Measurements from ENCODE around the gene RREB1. TPM values are rescaled to one million over a fixed set of nuclear protein-coding genes. Genes with fewer than 3 reads are reported as not detected.

Gene RREB1
- total RNA-seq, 1 donor from 2014 or later: 57.2 TPM

GRCh38 chr6:7124636-7125035, 16.9 kb downstream of the RREB1 start:
- peaks cover 44% of the 10 kb centered on the region for H3K4me1 ChIP-seq
- H3K27me3 ChIP-seq: no peaks in the 10 kb centered on the region
- intact Hi-C loops (cut with DNase I): no loop called here
- no peak for DNase-seq (ENCODE audit: extremely low spot score in 2 of 2)
- H3K4me3 ChIP-seq: no peak overlapping the region
- TF ChIP-seq POLR2A (IDR thresholded peaks at IDR 0.05) (no peak), POLR2AphosphoS5 (IDR thresholded peaks at IDR 0.05; ENCODE audit: insufficient read depth in 1 of 2, low read depth in 1 of 2) (no peak), CTCF (IDR thresholded peaks at IDR 0.05) (no peak)
- H3K36me3 ChIP-seq: peaks cover 0 to 7% of the 10 kb centered on the region in 2 donors
- no peaks in the 10 kb centered on the region for H3K9me3 ChIP-seq
- no peak overlapping the region for H3K27ac ChIP-seq

- Histone ChIP-seq H3K4me1 (peaks cover 44% of the 10 kb centered on the region), H3K27ac (peak overlapping the region; percentile 11)
These were observed 17.5 kb downstream of the RREB1 start for GRCh38 chr6:7125290-7125689.

DNA sequence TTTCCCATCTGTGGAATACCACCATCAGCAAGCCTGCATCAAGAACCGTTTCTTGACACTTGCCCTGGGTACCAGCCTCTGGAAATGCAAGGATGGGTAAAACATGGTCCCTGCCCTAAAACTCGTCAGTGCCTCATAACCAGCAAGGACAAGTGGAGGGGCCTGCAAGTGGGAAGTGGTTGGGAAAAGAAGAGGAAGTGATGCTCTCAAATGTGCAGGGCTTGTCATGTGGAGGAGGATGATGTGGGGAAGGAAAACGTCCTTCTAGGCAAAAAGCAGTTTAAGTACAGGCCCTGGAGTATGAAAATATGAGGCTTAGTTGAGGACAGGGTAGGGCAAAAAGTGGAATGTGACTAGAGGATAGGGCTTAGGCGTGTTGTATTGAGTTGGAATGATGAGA, 19.0 kb downstream of the RREB1 start:
- Histone ChIP-seq H3K27me3 (no peaks in the 10 kb centered on the region), H3K36me3 (peaks cover 0 to 7% of the 10 kb centered on the region in 2 donors), H3K4me3 (no peak overlapping the region), H3K9me3 (no peaks in the 10 kb centered on the region), H3K27ac (no peak overlapping the region), H3K4me1 (peaks cover 44% of the 10 kb centered on the region)
- no peak for DNase-seq (ENCODE audit: extremely low spot score in 2 of 2)
- TF ChIP-seq CTCF (IDR thresholded peaks at IDR 0.05) (no peak), POLR2A (IDR thresholded peaks at IDR 0.05) (no peak), POLR2AphosphoS5 (IDR thresholded peaks at IDR 0.05; ENCODE audit: insufficient read depth in 1 of 2, low read depth in 1 of 2) (no peak)
- intact Hi-C loops (cut with DNase I): no loop called here

More at GRCh38 chr6:7125290-7125689, 17.5 kb downstream of the RREB1 start:
- Histone ChIP-seq H3K36me3 (peaks cover 0 to 7% of the 10 kb centered on the region in 2 donors), H3K9me3 (no peaks in the 10 kb centered on the region), H3K27me3 (no peaks in the 10 kb centered on the region), H3K4me3 (no peak overlapping the region)
- TF ChIP-seq POLR2AphosphoS5 (IDR thresholded peaks at IDR 0.05; ENCODE audit: insufficient read depth in 1 of 2, low read depth in 1 of 2) (no peak), CTCF (IDR thresholded peaks at IDR 0.05) (no peak), POLR2A (IDR thresholded peaks at IDR 0.05) (no peak)
- intact Hi-C loops (cut with DNase I): no loop called here
- no peak for DNase-seq (ENCODE audit: extremely low spot score in 2 of 2)

GRCh38 chr6:7127680-7128079, 19.9 kb downstream of the RREB1 start:
- H3K27me3 ChIP-seq: no peaks in the 10 kb centered on the region
- no peak overlapping the region for H3K4me3 ChIP-seq
- peaks cover 44% of the 10 kb centered on the region for H3K4me1 ChIP-seq
- peaks cover 0 to 1% of the 10 kb centered on the region in 2 donors for H3K36me3 ChIP-seq
- DNase-seq (ENCODE audit: extremely low spot score in 2 of 2): no peak
- TF ChIP-seq CTCF (IDR thresholded peaks at IDR 0.05) (no peak), POLR2AphosphoS5 (IDR thresholded peaks at IDR 0.05; ENCODE audit: insufficient read depth in 1 of 2, low read depth in 1 of 2) (no peak)
- no peaks in the 10 kb centered on the region for H3K9me3 ChIP-seq
- intact Hi-C loops (cut with DNase I): no loop called here
- H3K27ac ChIP-seq: no peak overlapping the region

- intact Hi-C loops (cut with DNase I): no loop called here
- Histone ChIP-seq H3K9me3 (no peaks in the 10 kb centered on the region), H3K4me1 (peaks cover 37% of the 10 kb centered on the region), H3K36me3 (no peaks in the 10 kb centered on the region), H3K27ac (peak overlapping the region; percentile 46), H3K27me3 (no peaks in the 10 kb centered on the region), H3K4me3 (no peak overlapping the region)
- TF ChIP-seq POLR2AphosphoS5 (IDR thresholded peaks at IDR 0.05; ENCODE audit: insufficient read depth in 1 of 2, low read depth in 1 of 2): no peak
- TF ChIP-seq CTCF (IDR thresholded peaks at IDR 0.05): no peak
- no peak for TF ChIP-seq POLR2A (IDR thresholded peaks at IDR 0.05)
- DNase-seq (ENCODE audit: extremely low spot score in 2 of 2): no peak
These were observed 21.6 kb downstream of the RREB1 start for GRCh38 chr6:7129360-7129759.

All from vagina (tissue), 2 donors.